ENCODE data around the gene DOCK10. TPM values are rescaled to one million over a fixed set of nuclear protein-coding genes. Genes with fewer than 3 reads are reported as not detected.
"Not testable (repeated sequence)": the region's sequence is repeated elsewhere in the genome, so short reads cannot be mapped to it uniquely, and the experiment has no call there.

DOCK10 gene
- total RNA-seq, 1 donor from 2014 or later = 30.9 TPM

- peak overlapping the region; percentile 90 to 97 for H3K27ac ChIP-seq
- DNase-seq (ENCODE audit: low spot score in 2 of 2) = no peak
- no peak overlapping the region for H3K4me3 ChIP-seq
- H3K4me1 ChIP-seq = peaks cover 22 to 47% of the 10 kb centered on the region in 2 donors
- intact Hi-C loops (cut with DNase I) = loop anchor here (1.0 to 10.0 kb wide), 3 partner anchors 14 to 1730 kb away; no protein-coding TSS in a partner anchor
- H3K36me3 ChIP-seq = no peaks in the 10 kb centered on the region
- no peaks in the 10 kb centered on the region for H3K27me3 ChIP-seq
- TF ChIP-seq CTCF (IDR thresholded peaks at IDR 0.05) = no peak
- no peaks in the 10 kb centered on the region for H3K9me3 ChIP-seq
Observed at GRCh38 chr2:224924631-224925030, 117.6 kb downstream of the DOCK10 start.

DNA sequence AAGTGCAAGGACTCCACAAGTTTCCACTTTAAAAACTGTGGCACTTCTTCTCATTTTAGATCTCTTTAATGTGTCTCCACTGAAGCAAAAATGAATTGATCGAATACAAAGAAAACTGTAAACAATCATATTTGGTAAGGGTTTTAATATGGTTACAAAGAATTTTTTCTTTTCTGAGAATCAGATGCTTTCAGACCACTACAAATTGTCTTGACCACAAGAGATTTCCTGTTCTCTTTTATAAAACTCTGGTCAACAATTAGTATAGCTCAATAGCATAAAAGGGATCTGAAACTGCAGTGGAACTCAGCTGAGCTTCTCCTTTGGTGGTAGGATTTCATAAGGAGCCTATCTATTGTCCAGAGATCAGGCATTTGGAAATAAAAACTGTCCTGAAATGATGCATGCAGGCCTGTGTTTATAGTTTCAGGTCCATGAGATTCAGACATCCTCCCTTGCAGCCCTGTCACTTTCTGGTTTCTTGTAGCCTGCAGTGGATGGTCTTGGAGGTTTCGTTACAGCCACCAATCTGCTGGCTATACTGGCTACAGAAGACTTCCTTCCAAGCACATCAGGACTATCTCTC, 120.0 kb downstream of the DOCK10 start:
- DNase-seq (ENCODE audit: low spot score in 2 of 2) = no peak
- Histone ChIP-seq H3K9me3 (no peaks in the 10 kb centered on the region), H3K27me3 (no peaks in the 10 kb centered on the region), H3K4me1 (peaks cover 8 to 26% of the 10 kb centered on the region in 2 donors), H3K4me3 (no peak overlapping the region), H3K27ac (peak overlapping the region; percentile 90 to 97), H3K36me3 (no peaks in the 10 kb centered on the region)
- TF ChIP-seq CTCF (IDR thresholded peaks at IDR 0.05) = no peak
- intact Hi-C loops (cut with DNase I) = loop anchor here (10.0 kb wide), 1 partner anchor 1733 kb away; no protein-coding TSS in a partner anchor

DNA sequence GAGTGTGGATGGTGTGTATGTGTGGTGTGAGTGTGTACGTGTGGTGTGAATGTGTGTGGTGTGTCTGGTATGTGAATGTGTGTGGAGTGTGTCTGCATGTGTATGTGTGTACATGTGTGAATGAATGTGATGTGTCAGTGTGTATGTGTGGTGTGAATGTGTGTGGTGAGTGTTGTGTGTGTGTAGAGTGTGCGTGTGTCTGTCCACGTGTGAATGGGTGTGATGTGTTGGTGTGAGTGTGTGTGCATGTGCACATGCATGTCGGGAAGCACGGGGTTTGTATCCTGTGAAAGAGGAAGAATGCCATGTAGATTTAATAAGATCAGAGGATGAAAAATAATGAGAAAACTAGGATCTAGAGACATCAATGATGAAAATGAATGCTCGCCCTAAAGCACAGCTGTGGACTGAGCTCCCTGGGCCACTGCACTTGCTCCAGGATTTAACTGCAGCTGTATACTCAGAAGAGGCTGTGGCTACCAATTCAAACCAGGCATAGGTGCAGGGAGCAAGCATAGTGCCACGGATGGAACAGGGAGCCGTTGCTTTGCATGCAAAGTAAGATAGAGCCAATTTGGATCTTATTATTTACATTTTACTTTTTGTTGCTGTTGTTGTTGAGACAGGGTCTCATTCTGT, 122.7 kb downstream of the DOCK10 start:
- Histone ChIP-seq H3K27ac (peak overlapping the region in 1 of 2 donors; percentile 54), H3K4me1 (peaks cover 0 to 3% of the 10 kb centered on the region in 2 donors), H3K36me3 (no peaks in the 10 kb centered on the region), H3K27me3 (no peaks in the 10 kb centered on the region), H3K4me3 (no peak overlapping the region), H3K9me3 (no peaks in the 10 kb centered on the region)
- DNase-seq (ENCODE audit: low spot score in 2 of 2) = no peak
- intact Hi-C loops (cut with DNase I) = loop anchor here (10.0 kb wide), 1 partner anchor 1735 kb away; no protein-coding TSS in a partner anchor
- TF ChIP-seq CTCF (IDR thresholded peaks at IDR 0.05) = no peak

DNA sequence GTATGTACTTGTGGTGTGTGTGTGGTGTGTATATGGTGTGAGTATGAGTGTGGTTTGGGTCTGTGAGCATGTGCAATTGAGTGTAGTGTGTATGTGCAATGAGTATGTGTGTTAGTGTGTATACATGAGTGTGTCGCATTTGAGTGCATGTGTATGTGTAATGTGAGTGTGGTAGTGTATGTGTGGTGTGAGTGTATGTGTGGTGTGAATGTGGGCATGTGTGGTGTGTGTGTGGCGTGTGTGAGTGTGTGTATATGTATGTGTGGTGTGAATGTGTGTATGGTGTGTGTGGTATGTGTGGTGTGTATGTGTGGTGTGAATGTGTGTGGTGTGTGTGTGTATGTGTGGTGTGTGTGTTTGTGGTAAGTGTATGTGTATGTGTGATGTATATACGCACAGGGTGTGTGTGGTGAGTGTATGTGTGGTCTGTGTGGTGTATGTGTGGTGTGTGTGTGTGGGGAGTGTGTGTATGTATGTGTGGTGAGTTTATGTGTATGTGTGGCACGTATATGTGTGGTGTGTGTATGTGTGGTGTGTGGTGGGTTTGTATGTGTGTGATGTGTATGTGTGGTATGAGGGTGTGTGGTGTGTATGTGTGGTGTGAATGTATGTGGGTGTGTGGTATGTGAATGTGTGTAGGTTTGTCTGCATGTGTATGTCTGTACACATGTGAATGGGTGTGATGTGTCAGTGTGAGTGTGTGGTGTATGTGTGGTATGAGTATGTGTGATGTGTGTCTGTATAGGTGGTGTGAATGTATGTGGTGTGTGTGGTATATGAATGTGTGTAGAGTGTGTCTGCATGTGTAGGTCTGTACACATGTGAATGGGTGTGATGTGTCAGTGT, 123.4 kb downstream of the DOCK10 start:
- intact Hi-C loops (cut with DNase I) = no loop called here
- H3K27me3 ChIP-seq = no peaks in the 10 kb centered on the region
- DNase-seq (ENCODE audit: low spot score in 2 of 2) = no peak
- no peaks in the 10 kb centered on the region for H3K36me3 ChIP-seq
- no peak for TF ChIP-seq CTCF (IDR thresholded peaks at IDR 0.05)
- no peak overlapping the region for H3K4me3 ChIP-seq
- H3K27ac ChIP-seq = peak overlapping the region in 1 of 2 donors; percentile 54
- H3K9me3 ChIP-seq = no peaks in the 10 kb centered on the region
- peaks cover 6% of the 10 kb centered on the region in 2 donors for H3K4me1 ChIP-seq

- H3K4me3 ChIP-seq; DNase-seq (ENCODE audit: low spot score in 2 of 2); H3K9me3 ChIP-seq; H3K36me3 ChIP-seq; intact Hi-C loops (cut with DNase I); H3K27ac ChIP-seq; H3K27me3 ChIP-seq: not testable (repeated sequence)
- peaks cover 6 to 15% of the 10 kb centered on the region in 2 donors for H3K4me1 ChIP-seq
Observed at GRCh38 chr2:224917246-224917645, 125.0 kb downstream of the DOCK10 start.
